HG03571 (cell line): Measurements from ENCODE around the gene ST14.
"Not testable (repeated sequence)": the region's sequence is repeated elsewhere in the genome, so short reads cannot be mapped to it uniquely, and the experiment has no call there.

ENCODE experiments used
- ATAC-seq: cut with Tn5 transposase; IDR thresholded peaks from one replicate; pipeline ENCODE4 v1.9.1; 2021; ENCODE audit not compliant: unreplicated experiment

Gene ST14

DNA sequence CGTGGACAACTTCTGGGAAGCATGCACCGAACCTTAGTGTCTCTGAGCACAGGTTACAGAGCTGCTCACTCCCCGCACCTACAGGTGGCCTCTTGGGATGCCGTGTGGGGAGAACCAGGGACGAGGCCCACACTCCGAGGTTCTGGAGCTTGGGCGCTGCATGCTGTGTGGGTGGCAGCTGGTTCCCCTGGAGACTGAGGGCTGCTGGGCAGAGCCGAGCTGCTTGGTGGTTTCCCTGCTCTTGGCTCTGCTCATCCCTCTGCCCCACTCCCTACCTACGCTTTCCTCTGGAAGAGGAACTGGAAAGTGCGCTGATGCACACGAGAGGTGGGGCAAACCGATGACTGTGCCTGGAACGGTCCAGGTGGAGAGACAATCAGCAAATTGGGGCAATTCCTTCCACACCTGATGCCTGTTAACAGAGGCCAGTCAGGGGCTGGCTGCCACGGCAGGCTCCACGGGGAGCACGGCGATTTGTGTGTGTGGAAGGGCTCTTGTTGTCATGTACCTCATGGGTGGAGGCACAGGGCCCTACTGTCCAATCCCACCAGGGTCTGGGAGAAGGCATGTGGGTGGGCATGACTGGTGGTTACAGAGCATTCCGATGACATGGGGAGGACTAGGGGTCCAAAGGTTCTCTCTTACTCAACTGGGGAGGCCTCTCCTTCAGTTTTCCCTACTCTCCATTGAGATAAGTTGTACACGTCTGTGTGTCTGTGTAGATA, 60.9 kb downstream of the ST14 start:
- no peak for ATAC-seq

GRCh38 chr11:130223291-130223971, 63.8 kb downstream of the ST14 start:
- ATAC-seq = no peak

GRCh38 chr11:130227373-130227772, 67.8 kb downstream of the ST14 start:
- ATAC-seq = no peak

DNA sequence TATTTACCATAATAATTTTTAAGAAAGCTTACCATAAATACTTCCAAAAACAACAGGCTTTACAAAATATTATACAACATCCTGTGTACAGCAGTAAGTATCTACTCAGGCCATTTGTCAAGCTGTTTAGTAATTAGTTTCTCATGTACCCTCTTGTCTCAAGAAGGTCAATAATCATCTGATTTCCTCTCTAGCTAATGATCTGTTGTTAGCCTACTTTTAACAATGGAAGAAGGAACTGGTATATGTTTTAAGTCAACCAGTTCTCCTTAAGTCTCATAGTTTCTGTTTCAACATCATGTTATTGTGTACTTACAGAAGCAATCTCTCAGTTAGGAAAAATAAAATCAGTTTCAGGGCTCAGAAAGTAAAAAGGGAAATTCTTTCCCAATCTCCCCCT, 73.9 kb downstream of the ST14 start:
- not testable (repeated sequence) for ATAC-seq

DNA sequence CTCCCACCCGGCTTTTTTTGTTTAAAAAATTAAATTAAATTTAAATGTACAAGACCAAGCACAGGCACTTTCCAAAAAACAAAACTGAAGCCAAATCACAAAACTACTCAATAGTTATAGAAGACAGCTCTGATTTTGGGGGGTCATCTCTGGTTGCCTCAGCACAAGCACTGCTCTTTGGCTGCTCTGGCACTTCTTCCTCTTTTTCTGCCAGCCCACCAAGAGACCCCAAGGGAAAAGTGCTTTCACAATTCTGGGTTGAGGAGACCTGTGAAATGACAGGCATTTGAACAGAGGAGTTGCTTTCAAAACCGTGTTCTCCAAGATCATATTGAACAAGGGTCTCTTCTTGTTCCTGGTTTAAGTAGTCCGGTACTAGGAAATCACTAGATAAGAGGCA, 74.3 kb downstream of the ST14 start:
- ATAC-seq = not testable (repeated sequence)

GRCh38 chr11:130234315-130234714, 74.7 kb downstream of the ST14 start:
- no peak for ATAC-seq

- no peak for ATAC-seq
Measured at GRCh38 chr11:130237282-130238006, 77.9 kb downstream of the ST14 start.

DNA sequence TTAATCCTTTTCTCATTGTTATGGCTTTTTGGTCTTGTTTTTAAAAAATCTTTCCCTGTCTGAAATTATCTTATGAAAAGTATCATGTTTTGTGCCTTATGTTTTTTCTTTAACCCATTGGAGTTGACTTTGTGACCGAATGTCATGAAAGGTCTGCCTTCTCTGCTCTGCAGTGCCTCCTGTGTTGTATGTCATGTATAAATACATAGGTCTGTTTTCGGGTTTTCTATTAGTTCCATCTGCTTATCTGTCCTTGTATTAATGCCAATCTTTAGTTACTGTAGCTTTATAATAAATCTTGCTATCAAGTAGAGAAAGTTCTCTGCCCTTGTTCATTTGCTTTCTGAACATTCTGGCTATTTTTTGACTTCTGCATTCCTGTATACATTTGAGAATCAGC, 82.1 kb downstream of the ST14 start:
- no peak for ATAC-seq

DNA sequence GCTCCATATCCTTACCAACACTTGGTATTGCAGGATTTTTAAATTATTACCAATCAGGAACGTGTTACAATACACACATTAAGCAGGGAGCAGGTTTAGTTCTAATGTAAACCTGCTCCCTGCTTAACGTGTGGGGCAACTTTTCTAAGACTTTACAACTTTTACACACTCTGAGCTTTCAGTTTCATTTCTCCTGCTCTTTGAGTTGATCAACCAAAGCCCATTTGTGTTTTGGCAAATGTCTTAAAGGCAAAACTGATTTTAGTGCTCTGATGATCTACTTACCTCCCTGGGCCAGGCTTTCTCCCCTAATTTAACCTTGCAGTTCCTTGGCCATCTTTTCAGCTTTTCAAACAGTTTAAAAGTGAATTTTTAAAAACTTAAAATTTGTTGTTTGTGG, 84.2 kb downstream of the ST14 start:
- no peak for ATAC-seq

GRCh38 chr11:130244848-130245247, 85.3 kb downstream of the ST14 start:
- no peak for ATAC-seq

DNA sequence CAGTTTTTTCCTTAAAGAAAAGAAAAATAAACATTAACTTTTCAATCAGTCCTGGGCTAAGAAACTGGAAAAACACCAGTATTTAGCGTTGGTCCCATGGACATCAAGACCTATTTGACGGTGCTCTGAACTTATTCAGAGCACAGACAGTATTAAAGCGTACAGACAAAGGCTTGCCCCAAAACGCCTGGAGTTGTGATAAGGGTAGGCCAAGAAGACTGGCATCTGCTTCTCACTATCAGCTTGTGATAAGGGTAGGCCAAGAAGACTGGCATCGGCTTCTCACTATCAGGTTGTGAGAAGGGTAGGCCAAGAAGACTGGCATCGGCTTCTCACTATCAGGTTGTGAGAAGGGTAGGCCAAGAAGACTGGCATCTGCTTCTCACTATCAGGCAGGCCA, 85.8 kb downstream of the ST14 start:
- not testable (repeated sequence) for ATAC-seq

GRCh38 chr11:130246270-130246669, 86.7 kb downstream of the ST14 start:
- ATAC-seq = no peak

GRCh38 chr11:130246738-130247137, 87.2 kb downstream of the ST14 start:
- no peak for ATAC-seq

- ATAC-seq = no peak
Measured at GRCh38 chr11:130247319-130247718, 87.7 kb downstream of the ST14 start.

GRCh38 chr11:130249371-130249770, 89.8 kb downstream of the ST14 start:
- no peak for ATAC-seq

DNA sequence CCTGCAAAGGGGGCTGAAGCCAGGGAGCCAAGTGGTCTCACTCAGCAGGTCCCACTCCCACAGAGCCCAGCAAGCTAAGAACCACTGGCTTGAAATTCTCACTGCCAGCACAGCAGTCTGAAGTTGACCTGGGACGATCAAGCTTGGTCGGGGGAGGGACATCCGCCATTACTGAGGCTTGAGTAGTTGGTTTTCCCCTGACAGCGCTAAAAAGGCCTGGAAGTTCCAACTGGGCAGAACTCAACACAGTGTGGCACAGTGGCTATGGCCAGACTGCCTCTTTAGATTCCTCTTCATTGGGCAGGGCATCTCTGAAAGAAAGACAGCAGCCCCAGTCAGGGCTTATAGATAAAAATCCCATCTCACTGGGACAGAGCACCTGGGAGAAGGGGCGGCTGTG, 90.3 kb downstream of the ST14 start:
- ATAC-seq = not testable (repeated sequence)

- not testable (repeated sequence) for ATAC-seq
Measured at GRCh38 chr11:130251763-130252162, 92.2 kb downstream of the ST14 start.
